ENCODE results near the gene FASTKD1. TPM values are rescaled to one million over a fixed set of nuclear protein-coding genes. Genes with fewer than 3 reads are reported as not detected.
"Not testable (repeated sequence)": the region's sequence is repeated elsewhere in the genome, so short reads cannot be mapped to it uniquely, and the experiment has no call there.

The FASTKD1 gene
- total RNA-seq, 1 experiment from 2014 or later = 21.1 TPM

GRCh38 chr2:169620509-169620908 lies 46.8 kb upstream of the FASTKD1 start:
- H4K20me1 ChIP-seq (ENCODE audit: low read length) = 0 out of 2 replicates have a peak, but pooled peaks cover 4% of the 10 kb centered on the region
- H3K27me3 ChIP-seq (ENCODE audit: low read length) = no peaks in the 10 kb centered on the region
- intact Hi-C loops (cut with micrococcal nuclease) = no loop called here
- no peak for TF ChIP-seq EZH2phosphoT487 (IDR thresholded peaks at IDR 0.05; ENCODE audit: borderline replicate concordance, low read length)
- no peak for TF ChIP-seq CTCF (conservative IDR thresholded peaks at IDR 0.05; ENCODE audit: low read depth, low read length)
- TF ChIP-seq EZH2 (IDR thresholded peaks at IDR 0.05; ENCODE audit: low read length, unreplicated experiment) = no peak
- H3K9me2 ChIP-seq (replicated peaks; ENCODE audit: low read length) = no peaks in the 10 kb centered on the region
- H3K79me2 ChIP-seq (ENCODE audit: low read length) = peaks cover 8% of the 10 kb centered on the region; the same call in 1 of the 2 replicates
- DNase-seq (no peak), ATAC-seq (no peak)
- POLR2A ChIA-PET (ENCODE audit: unreplicated experiment) = no interaction called here
- H3K36me3 ChIP-seq (ENCODE audit: low read depth, low read length) = peaks cover 19% of the 10 kb centered on the region
- no peak overlapping the region for H3K4me2 ChIP-seq (ENCODE audit: low read length)
- no TSS peak for BruUV-seq (replicated peaks)
- no peaks in the 10 kb centered on the region for H3K4me1 ChIP-seq (ENCODE audit: insufficient read depth, low read length)
- no peak overlapping the region for H3K27ac ChIP-seq (ENCODE audit: low read length)
- H3K9me3 ChIP-seq (ENCODE audit: low read length) = no peaks in the 10 kb centered on the region
- H3K4me3 ChIP-seq (ENCODE audit: low read length) = no peak overlapping the region
- H3F3A ChIP-seq (ENCODE audit: low read length, unreplicated experiment) = no peaks in the 10 kb centered on the region
- H3K9ac ChIP-seq (ENCODE audit: low read length) = no peak overlapping the region
- no peak overlapping the region for H2AFZ ChIP-seq (ENCODE audit: low read length)
- CTCF ChIA-PET = no interaction called here

- DNase-seq = no peak
- intact Hi-C loops (cut with micrococcal nuclease) = no loop called here
- TF ChIP-seq EZH2phosphoT487 (IDR thresholded peaks at IDR 0.05; ENCODE audit: borderline replicate concordance, low read length) = no peak
- TF ChIP-seq CTCF (conservative IDR thresholded peaks at IDR 0.05; ENCODE audit: low read depth, low read length) = no peak
- no peak for TF ChIP-seq EZH2 (IDR thresholded peaks at IDR 0.05; ENCODE audit: low read length, unreplicated experiment)
- Histone ChIP-seq H3K9me2 (replicated peaks; ENCODE audit: low read length) (no peaks in the 10 kb centered on the region), H3K27ac (ENCODE audit: low read length) (no peak overlapping the region), H3F3A (ENCODE audit: low read length, unreplicated experiment) (no peaks in the 10 kb centered on the region), H3K9ac (ENCODE audit: low read length) (no peak overlapping the region), H3K4me3 (ENCODE audit: low read length) (no peak overlapping the region), H3K36me3 (ENCODE audit: low read depth, low read length) (peaks cover 23% of the 10 kb centered on the region), H3K27me3 (ENCODE audit: low read length) (no peaks in the 10 kb centered on the region), H2AFZ (ENCODE audit: low read length) (no peak overlapping the region), H3K9me3 (ENCODE audit: low read length) (no peaks in the 10 kb centered on the region), H3K4me2 (ENCODE audit: low read length) (no peak overlapping the region), H4K20me1 (ENCODE audit: low read length) (0 out of 2 replicates have a peak, but pooled peaks cover 4% of the 10 kb centered on the region), H3K79me2 (ENCODE audit: low read length) (peaks cover 10% of the 10 kb centered on the region; the same call in 1 of the 2 replicates), H3K4me1 (ENCODE audit: insufficient read depth, low read length) (no peaks in the 10 kb centered on the region)
- no peak for ATAC-seq
- CTCF ChIA-PET = no interaction called here
- no TSS peak for BruUV-seq (replicated peaks)
- POLR2A ChIA-PET (ENCODE audit: unreplicated experiment) = no interaction called here
Measured at GRCh38 chr2:169619946-169620345, 46.3 kb upstream of the FASTKD1 start.

- DNase-seq; BruUV-seq (replicated peaks); H3K4me3 ChIP-seq (ENCODE audit: low read length); H3K4me1 ChIP-seq (ENCODE audit: insufficient read depth, low read length); H3K9me2 ChIP-seq (replicated peaks; ENCODE audit: low read length); H3K4me2 ChIP-seq (ENCODE audit: low read length); CTCF ChIA-PET; H2AFZ ChIP-seq (ENCODE audit: low read length); H3F3A ChIP-seq (ENCODE audit: low read length, unreplicated experiment); H3K9ac ChIP-seq (ENCODE audit: low read length); intact Hi-C loops (cut with micrococcal nuclease); H3K27ac ChIP-seq (ENCODE audit: low read length); H3K9me3 ChIP-seq (ENCODE audit: low read length); H4K20me1 ChIP-seq (ENCODE audit: low read length); H3K27me3 ChIP-seq (ENCODE audit: low read length); ATAC-seq; POLR2A ChIA-PET (ENCODE audit: unreplicated experiment): not testable (repeated sequence)
- H3K79me2 ChIP-seq (ENCODE audit: low read length) = peaks cover 10% of the 10 kb centered on the region; the same call in 1 of the 2 replicates
- peaks cover 44% of the 10 kb centered on the region for H3K36me3 ChIP-seq (ENCODE audit: low read depth, low read length)
Measured at GRCh38 chr2:169615982-169616381, 42.3 kb upstream of the FASTKD1 start.

All from PC-3 (cell line).